HG03175 (cell line): Measurements from ENCODE around the gene EXOC6.
"Not testable (repeated sequence)": the region's sequence is repeated elsewhere in the genome, so short reads cannot be mapped to it uniquely, and the experiment has no call there.

Experiments
- ATAC-seq: cut with Tn5 transposase; IDR thresholded peaks from one replicate; pipeline ENCODE4 v1.9.1; 2021; ENCODE audit warnings: mild to moderate bottlenecking, moderate library complexity; ENCODE audit not compliant: unreplicated experiment

EXOC6 gene

GRCh38 chr10:93075369-93076221 lies 227.3 kb downstream of the EXOC6 start:
- ATAC-seq: peak; percentile 66

GRCh38 chr10:93076871-93077270 lies 228.6 kb downstream of the EXOC6 start:
- no peak for ATAC-seq

- no peak for ATAC-seq
Measured at GRCh38 chr10:93077860-93078337, 229.6 kb downstream of the EXOC6 start.

- ATAC-seq: no peak
Measured at GRCh38 chr10:93079663-93080349, 231.5 kb downstream of the EXOC6 start.

GRCh38 chr10:93080350-93081046 lies 232.2 kb downstream of the EXOC6 start:
- ATAC-seq: peak; percentile 52

GRCh38 chr10:93081318-93081717 lies 233.0 kb downstream of the EXOC6 start:
- no peak for ATAC-seq

GRCh38 chr10:93081834-93082233 lies 233.5 kb downstream of the EXOC6 start:
- ATAC-seq: no peak

GRCh38 chr10:93083743-93084539 lies 235.6 kb downstream of the EXOC6 start:
- ATAC-seq: no peak

- ATAC-seq: no peak
Measured at GRCh38 chr10:93085272-93085859, 237.0 kb downstream of the EXOC6 start.

- no peak for ATAC-seq
Measured at GRCh38 chr10:93086289-93086688, 238.0 kb downstream of the EXOC6 start.

- ATAC-seq: no peak
Measured at GRCh38 chr10:93087846-93088245, 239.5 kb downstream of the EXOC6 start.

- ATAC-seq: no peak
Measured at GRCh38 chr10:93088466-93088865, 240.1 kb downstream of the EXOC6 start.

- ATAC-seq: no peak
Measured at GRCh38 chr10:93090619-93091018, 242.3 kb downstream of the EXOC6 start.

GRCh38 chr10:93091960-93092359 lies 243.6 kb downstream of the EXOC6 start:
- no peak for ATAC-seq

GRCh38 chr10:93095225-93095624 lies 246.9 kb downstream of the EXOC6 start:
- no peak for ATAC-seq

GRCh38 chr10:93096901-93097300 lies 248.6 kb downstream of the EXOC6 start:
- no peak for ATAC-seq

- no peak for ATAC-seq
Measured at GRCh38 chr10:93097386-93097785, 249.1 kb downstream of the EXOC6 start.

- ATAC-seq: no peak
Measured at GRCh38 chr10:93098816-93099215, 250.5 kb downstream of the EXOC6 start.

GRCh38 chr10:93099670-93100069 lies 251.3 kb downstream of the EXOC6 start:
- ATAC-seq: no peak

GRCh38 chr10:93101148-93101547 lies 252.8 kb downstream of the EXOC6 start:
- not testable (repeated sequence) for ATAC-seq
